Stomach smooth muscle (tissue), 2 donors: Measurements from ENCODE around the gene DPP4.

Source experiments
- H3K27ac ChIP-seq: one replicate; pipeline ENCODE4 v1.7.0; 2013; ENCODE audit warnings: mild to moderate bottlenecking, low read length, inconsistent platforms
- H3K27me3 ChIP-seq, 2 donors: one replicate each; pipeline ENCODE4 v1.7.0; 2013; ENCODE audit warnings: low read length in 2 of 2; ENCODE audit not compliant: insufficient read depth in 2 of 2, control insufficient read depth in 1 of 2
- H3K36me3 ChIP-seq, 2 donors: one replicate each; pipeline ENCODE4 v1.7.0; 2013; ENCODE audit warnings: low read length in 2 of 2; ENCODE audit not compliant: control insufficient read depth in 2 of 2, insufficient read depth in 2 of 2
- H3K4me1 ChIP-seq: one replicate; pipeline ENCODE4 v1.7.0; 2013; ENCODE audit warnings: low read length; ENCODE audit not compliant: control insufficient read depth, insufficient read depth
- H3K4me3 ChIP-seq, 2 donors: one replicate each; pipeline ENCODE4 v1.7.0; 2013; ENCODE audit warnings: low read length in 2 of 2
- H3K9ac ChIP-seq, 2 donors: one replicate each; pipeline ENCODE4 v1.7.0; 2013; ENCODE audit warnings: low read length in 2 of 2, mild to moderate bottlenecking in 1 of 2
- H3K9me3 ChIP-seq, 2 donors: one replicate each; pipeline ENCODE4 v1.7.0; 2013; ENCODE audit warnings: low read length in 2 of 2; ENCODE audit not compliant: control insufficient read depth in 2 of 2
- donor health status: healthy.
- donor health status: Pancreatic carcinoma.

Gene DPP4

GRCh38 chr2:161975062-161975812 lies 98.8 kb downstream of the DPP4 start:
- H3K4me3 ChIP-seq = no peak overlapping the region
- H3K9me3 ChIP-seq = no peaks in the 10 kb centered on the region
- H3K36me3 ChIP-seq = no peaks in the 10 kb centered on the region
- no peak overlapping the region for H3K9ac ChIP-seq
- H3K4me1 ChIP-seq = no peaks in the 10 kb centered on the region
- H3K27me3 ChIP-seq = no peaks in the 10 kb centered on the region
- H3K27ac ChIP-seq = no peak overlapping the region

- Histone ChIP-seq H3K9ac (no peak overlapping the region), H3K4me3 (no peak overlapping the region), H3K27ac (no peak overlapping the region), H3K4me1 (no peaks in the 10 kb centered on the region), H3K9me3 (no peaks in the 10 kb centered on the region), H3K36me3 (no peaks in the 10 kb centered on the region), H3K27me3 (no peaks in the 10 kb centered on the region)
Observed at GRCh38 chr2:161974461-161974860, 99.6 kb downstream of the DPP4 start.

GRCh38 chr2:161972866-161973265 lies 101.1 kb downstream of the DPP4 start:
- no peak overlapping the region for H3K9ac ChIP-seq
- H3K27ac ChIP-seq = no peak overlapping the region
- no peaks in the 10 kb centered on the region for H3K36me3 ChIP-seq
- H3K4me3 ChIP-seq = no peak overlapping the region
- no peaks in the 10 kb centered on the region for H3K9me3 ChIP-seq
- no peaks in the 10 kb centered on the region for H3K4me1 ChIP-seq
- H3K27me3 ChIP-seq = no peaks in the 10 kb centered on the region

DNA sequence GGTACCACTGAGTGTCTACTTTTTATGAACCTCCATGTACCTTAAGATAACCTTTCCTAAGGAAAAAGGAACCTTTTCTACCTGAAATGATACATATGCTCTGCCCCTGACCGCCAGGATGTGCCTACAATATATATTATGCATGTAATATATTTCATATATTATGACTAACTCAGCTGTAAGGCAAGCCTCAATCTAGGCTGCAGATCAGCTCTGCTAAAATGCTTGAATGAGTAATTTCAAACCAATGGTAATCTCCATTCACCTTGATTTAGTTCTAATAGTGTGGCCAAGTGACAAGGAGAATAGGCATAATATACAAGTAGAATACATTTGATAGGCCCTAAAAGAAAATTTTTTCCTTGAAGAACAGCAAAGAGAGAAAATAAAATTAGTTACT lies 101.8 kb downstream of the DPP4 start:
- Histone ChIP-seq H3K27me3 (no peaks in the 10 kb centered on the region), H3K4me3 (no peak overlapping the region), H3K9ac (no peak overlapping the region), H3K4me1 (no peaks in the 10 kb centered on the region), H3K27ac (no peak overlapping the region), H3K36me3 (no peaks in the 10 kb centered on the region), H3K9me3 (no peaks in the 10 kb centered on the region)

DNA sequence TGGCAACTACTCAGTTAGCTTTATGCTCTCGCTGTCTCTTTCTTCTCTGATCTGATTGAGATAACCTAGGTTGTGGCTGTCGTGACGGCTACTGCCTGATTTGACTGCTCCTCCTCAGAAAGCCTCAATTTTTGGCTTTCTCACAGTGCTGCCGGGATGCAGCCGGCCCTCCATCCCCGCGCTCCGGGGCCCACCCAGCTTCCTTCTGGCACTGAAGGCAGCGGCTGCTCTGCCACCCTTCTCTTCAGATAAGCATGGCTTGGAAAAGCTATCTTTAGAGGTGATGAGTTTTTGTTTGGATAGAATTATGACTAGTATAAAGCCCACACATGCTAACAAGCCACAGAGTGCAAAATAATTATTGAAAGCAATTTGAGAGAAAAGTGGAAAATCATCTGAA lies 102.5 kb downstream of the DPP4 start:
- Histone ChIP-seq H3K36me3 (no peaks in the 10 kb centered on the region), H3K9me3 (no peaks in the 10 kb centered on the region), H3K4me1 (no peaks in the 10 kb centered on the region), H3K4me3 (no peak overlapping the region), H3K9ac (no peak overlapping the region), H3K27ac (no peak overlapping the region), H3K27me3 (no peaks in the 10 kb centered on the region)

- H3K9ac ChIP-seq = no peak overlapping the region
- no peak overlapping the region for H3K4me3 ChIP-seq
- no peaks in the 10 kb centered on the region for H3K27me3 ChIP-seq
- H3K27ac ChIP-seq = no peak overlapping the region
- H3K4me1 ChIP-seq = no peaks in the 10 kb centered on the region
- no peaks in the 10 kb centered on the region for H3K9me3 ChIP-seq
- no peaks in the 10 kb centered on the region for H3K36me3 ChIP-seq
Observed at GRCh38 chr2:161969159-161969558, 104.9 kb downstream of the DPP4 start.

GRCh38 chr2:161965994-161966393 lies 108.0 kb downstream of the DPP4 start:
- Histone ChIP-seq H3K9ac (no peak overlapping the region), H3K27me3 (no peaks in the 10 kb centered on the region), H3K9me3 (no peaks in the 10 kb centered on the region), H3K4me1 (no peaks in the 10 kb centered on the region), H3K27ac (no peak overlapping the region), H3K36me3 (no peaks in the 10 kb centered on the region), H3K4me3 (no peak overlapping the region)

GRCh38 chr2:161964160-161964559 lies 109.9 kb downstream of the DPP4 start:
- H3K4me3 ChIP-seq = no peak overlapping the region
- H3K27me3 ChIP-seq = no peaks in the 10 kb centered on the region

DNA sequence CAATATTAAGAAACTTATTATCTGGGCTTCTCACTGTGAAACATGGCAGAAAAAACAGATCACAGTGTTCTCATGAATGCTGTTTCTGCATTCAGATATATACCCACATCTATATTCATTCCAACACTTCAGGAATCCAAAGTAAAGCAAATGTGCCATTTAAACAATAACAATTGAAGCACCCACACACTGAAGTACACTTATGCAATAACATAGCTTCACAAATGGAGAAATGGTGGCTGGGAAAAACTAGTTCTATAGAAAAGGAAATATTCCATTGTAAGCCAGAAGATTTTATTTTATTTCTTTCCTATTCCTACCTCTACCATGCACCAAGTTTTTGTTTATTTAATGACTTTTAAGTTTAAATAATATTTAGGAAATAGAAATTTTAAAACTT lies 111.9 kb downstream of the DPP4 start:
- no peaks in the 10 kb centered on the region for H3K4me1 ChIP-seq
- no peak overlapping the region for H3K9ac ChIP-seq
- H3K4me3 ChIP-seq = no peak overlapping the region
- no peaks in the 10 kb centered on the region for H3K36me3 ChIP-seq
- H3K27ac ChIP-seq = no peak overlapping the region
- no peaks in the 10 kb centered on the region for H3K27me3 ChIP-seq
- H3K9me3 ChIP-seq = no peaks in the 10 kb centered on the region

More at GRCh38 chr2:161964160-161964559, 109.9 kb downstream of the DPP4 start:
- Histone ChIP-seq H3K9me3 (no peaks in the 10 kb centered on the region), H3K9ac (no peak overlapping the region), H3K27ac (no peak overlapping the region), H3K36me3 (no peaks in the 10 kb centered on the region), H3K4me1 (no peaks in the 10 kb centered on the region)

DNA sequence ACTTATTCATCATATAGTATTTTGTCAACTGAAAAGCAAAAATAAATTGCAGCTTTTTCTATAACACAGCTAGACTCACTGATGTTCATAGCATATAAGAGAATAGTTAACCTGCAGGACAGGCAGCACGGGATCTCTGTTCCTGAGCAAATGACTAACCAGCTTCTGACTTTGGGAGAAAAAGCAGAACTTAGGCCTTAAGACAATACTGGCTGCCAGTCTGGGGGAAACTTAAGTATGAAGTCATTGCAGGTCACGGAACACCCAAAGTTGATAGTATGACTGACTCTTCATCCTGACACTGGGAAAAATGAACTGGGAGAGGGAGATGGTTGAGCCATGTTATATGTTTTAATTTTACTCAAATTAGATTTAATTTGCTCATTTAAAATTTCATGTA lies 113.0 kb downstream of the DPP4 start:
- no peak overlapping the region for H3K27ac ChIP-seq
- H3K9ac ChIP-seq = no peak overlapping the region

DNA sequence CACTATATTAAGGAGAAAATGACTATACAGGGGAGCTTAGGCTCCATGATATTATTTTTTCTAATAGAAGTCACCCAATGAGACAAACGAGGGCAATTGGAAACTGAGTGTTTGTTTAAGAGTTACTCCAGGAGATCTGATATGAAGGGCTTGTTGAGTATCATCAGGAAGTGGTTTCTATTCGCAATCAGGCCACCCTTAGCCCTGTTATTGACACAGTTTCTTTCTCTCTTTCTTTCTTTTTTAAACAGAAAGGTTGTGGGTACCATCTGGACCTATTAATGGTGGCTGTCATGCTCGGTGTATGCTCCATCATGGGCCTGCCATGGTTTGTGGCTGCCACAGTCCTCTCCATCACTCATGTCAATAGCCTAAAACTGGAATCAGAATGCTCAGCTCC lies 117.3 kb downstream of the DPP4 start:
- Histone ChIP-seq H3K9me3 (no peaks in the 10 kb centered on the region), H3K36me3 (no peaks in the 10 kb centered on the region)

More for the DNA sequence above, 113.0 kb downstream of the DPP4 start:
- H3K4me1 ChIP-seq = no peaks in the 10 kb centered on the region
- no peak overlapping the region for H3K4me3 ChIP-seq
- no peaks in the 10 kb centered on the region for H3K36me3 ChIP-seq
- H3K27me3 ChIP-seq = no peaks in the 10 kb centered on the region
- no peaks in the 10 kb centered on the region for H3K9me3 ChIP-seq

More for the DNA sequence above, 117.3 kb downstream of the DPP4 start:
- no peak overlapping the region for H3K9ac ChIP-seq
- H3K27me3 ChIP-seq = no peaks in the 10 kb centered on the region
- no peaks in the 10 kb centered on the region for H3K4me1 ChIP-seq
- no peak overlapping the region for H3K27ac ChIP-seq
- H3K4me3 ChIP-seq = no peak overlapping the region
